ENCODE measurements around the gene DLGAP1.

Gene DLGAP1

DNA sequence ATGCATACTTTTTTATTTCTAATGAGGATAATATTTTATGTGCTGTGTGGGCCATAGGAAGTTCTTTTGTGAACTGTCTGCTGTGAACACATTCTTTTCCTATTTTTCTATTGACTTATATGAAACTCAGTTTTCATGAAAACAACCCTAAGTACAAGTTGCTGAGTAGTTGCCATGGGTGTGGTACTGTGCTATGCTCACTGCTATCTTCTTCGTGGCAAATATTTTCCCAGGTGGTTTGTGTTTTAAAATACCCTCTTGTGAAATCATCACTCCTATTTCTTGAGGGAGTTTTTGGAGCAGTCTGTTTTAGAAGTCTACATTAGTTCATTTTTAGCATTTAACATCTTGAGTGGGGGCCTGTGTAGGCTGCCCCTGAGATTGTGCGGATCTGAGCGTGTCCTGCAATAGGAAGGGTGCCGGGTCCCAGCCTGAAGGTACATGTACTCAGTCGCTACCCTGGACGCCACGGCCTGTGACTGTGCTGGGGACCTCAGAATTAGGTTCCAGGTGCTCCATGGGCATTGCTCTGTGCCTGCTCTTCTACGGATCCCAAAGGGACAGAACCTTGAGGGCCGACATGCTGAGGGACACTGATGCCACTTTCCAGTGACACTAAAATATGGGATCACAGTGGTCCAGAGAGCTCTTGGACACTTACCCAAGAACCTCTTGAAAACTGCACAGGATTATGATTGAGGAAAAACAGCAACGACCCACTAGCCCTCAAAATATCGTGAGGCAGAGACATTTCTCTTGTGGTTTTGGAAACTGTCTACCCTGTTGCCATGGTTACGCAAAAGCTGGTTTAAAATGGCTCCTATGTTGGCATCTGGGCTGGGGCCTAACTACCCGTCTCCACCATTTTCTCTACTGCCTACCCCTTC lies 524.7 kb downstream of the DLGAP1 start:
- no peak for TF ChIP-seq TEAD4 (IDR thresholded peaks at IDR 0.05)
- no peak for TF ChIP-seq CEBPB (IDR thresholded peaks at IDR 0.05)
- no peak for TF ChIP-seq EP300 (IDR thresholded peaks at IDR 0.05; ENCODE audit: borderline replicate concordance)
- no peak for TF ChIP-seq NFIC (IDR thresholded peaks at IDR 0.05)
- TF ChIP-seq TAF1 (IDR thresholded peaks at IDR 0.05; ENCODE audit: low read depth) = no peak
- no peak for TF ChIP-seq YY1 (IDR thresholded peaks at IDR 0.05; ENCODE audit: low read depth)
- TF ChIP-seq EGR1 (IDR thresholded peaks at IDR 0.05) = no peak
- TF ChIP-seq ZBTB7A (IDR thresholded peaks at IDR 0.05; ENCODE audit: low read depth) = no peak
- TF ChIP-seq, protein P1, sequence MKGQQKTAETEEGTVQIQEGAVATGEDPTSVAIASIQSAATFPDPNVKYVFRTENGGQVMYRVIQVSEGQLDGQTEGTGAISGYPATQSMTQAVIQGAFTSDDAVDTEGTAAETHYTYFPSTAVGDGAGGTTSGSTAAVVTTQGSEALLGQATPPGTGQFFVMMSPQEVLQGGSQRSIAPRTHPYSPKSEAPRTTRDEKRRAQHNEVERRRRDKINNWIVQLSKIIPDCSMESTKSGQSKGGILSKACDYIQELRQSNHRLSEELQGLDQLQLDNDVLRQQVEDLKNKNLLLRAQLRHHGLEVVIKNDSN (IDR thresholded peaks at IDR 0.05) = no peak
- no peak for TF ChIP-seq TCF12 (IDR thresholded peaks at IDR 0.05; ENCODE audit: low read depth)
- TF ChIP-seq, protein P2, sequence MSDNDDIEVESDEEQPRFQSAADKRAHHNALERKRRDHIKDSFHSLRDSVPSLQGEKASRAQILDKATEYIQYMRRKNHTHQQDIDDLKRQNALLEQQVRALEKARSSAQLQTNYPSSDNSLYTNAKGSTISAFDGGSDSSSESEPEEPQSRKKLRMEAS (IDR thresholded peaks at IDR 0.05) = no peak
- no peak for TF ChIP-seq CREB1 (IDR thresholded peaks at IDR 0.05; ENCODE audit: low read depth)
- no peak for TF ChIP-seq RAD21 (IDR thresholded peaks at IDR 0.05; ENCODE audit: low read depth)
- TF ChIP-seq FOXM1 (IDR thresholded peaks at IDR 0.05; ENCODE audit: borderline replicate concordance, low read depth) = no peak
- TF ChIP-seq, protein P3, sequence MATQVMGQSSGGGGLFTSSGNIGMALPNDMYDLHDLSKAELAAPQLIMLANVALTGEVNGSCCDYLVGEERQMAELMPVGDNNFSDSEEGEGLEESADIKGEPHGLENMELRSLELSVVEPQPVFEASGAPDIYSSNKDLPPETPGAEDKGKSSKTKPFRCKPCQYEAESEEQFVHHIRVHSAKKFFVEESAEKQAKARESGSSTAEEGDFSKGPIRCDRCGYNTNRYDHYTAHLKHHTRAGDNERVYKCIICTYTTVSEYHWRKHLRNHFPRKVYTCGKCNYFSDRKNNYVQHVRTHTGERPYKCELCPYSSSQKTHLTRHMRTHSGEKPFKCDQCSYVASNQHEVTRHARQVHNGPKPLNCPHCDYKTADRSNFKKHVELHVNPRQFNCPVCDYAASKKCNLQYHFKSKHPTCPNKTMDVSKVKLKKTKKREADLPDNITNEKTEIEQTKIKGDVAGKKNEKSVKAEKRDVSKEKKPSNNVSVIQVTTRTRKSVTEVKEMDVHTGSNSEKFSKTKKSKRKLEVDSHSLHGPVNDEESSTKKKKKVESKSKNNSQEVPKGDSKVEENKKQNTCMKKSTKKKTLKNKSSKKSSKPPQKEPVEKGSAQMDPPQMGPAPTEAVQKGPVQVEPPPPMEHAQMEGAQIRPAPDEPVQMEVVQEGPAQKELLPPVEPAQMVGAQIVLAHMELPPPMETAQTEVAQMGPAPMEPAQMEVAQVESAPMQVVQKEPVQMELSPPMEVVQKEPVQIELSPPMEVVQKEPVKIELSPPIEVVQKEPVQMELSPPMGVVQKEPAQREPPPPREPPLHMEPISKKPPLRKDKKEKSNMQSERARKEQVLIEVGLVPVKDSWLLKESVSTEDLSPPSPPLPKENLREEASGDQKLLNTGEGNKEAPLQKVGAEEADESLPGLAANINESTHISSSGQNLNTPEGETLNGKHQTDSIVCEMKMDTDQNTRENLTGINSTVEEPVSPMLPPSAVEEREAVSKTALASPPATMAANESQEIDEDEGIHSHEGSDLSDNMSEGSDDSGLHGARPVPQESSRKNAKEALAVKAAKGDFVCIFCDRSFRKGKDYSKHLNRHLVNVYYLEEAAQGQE (IDR thresholded peaks at IDR 0.05; ENCODE audit: low read depth) = no peak

DNA sequence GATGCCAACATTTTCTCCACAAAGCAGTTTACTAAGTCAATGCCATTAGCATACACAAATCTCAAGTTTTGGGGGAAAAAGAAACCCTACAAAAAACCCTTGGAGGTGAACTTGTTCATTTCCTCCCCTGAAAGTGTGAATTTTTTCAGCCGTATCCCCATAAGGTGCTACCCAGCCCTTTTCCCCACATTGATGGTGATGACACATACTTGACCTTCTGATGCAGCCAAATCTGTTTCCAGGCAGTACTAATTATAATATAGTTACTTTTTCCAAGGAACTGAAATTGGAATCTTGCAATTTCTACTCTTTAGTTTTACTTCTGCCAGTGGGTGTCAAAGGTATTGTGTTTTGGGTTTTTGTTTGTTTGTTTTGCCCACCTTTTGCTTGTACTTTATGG lies 530.7 kb downstream of the DLGAP1 start:
- TF ChIP-seq RAD21 (IDR thresholded peaks at IDR 0.05; ENCODE audit: low read depth) (no peak), TCF12 (IDR thresholded peaks at IDR 0.05; ENCODE audit: low read depth) (no peak), EGR1 (IDR thresholded peaks at IDR 0.05) (no peak), TAF1 (IDR thresholded peaks at IDR 0.05; ENCODE audit: low read depth) (no peak), EP300 (IDR thresholded peaks at IDR 0.05; ENCODE audit: borderline replicate concordance) (no peak), TEAD4 (IDR thresholded peaks at IDR 0.05) (no peak), FOXM1 (IDR thresholded peaks at IDR 0.05; ENCODE audit: borderline replicate concordance, low read depth) (no peak), ZBTB7A (IDR thresholded peaks at IDR 0.05; ENCODE audit: low read depth) (no peak), CREB1 (IDR thresholded peaks at IDR 0.05; ENCODE audit: low read depth) (no peak), NFIC (IDR thresholded peaks at IDR 0.05) (no peak), CEBPB (IDR thresholded peaks at IDR 0.05) (no peak), YY1 (IDR thresholded peaks at IDR 0.05; ENCODE audit: low read depth) (no peak)
- TF ChIP-seq, protein P1 (IDR thresholded peaks at IDR 0.05) = no peak
- TF ChIP-seq, protein P3 (IDR thresholded peaks at IDR 0.05; ENCODE audit: low read depth) = no peak
- TF ChIP-seq, protein P2 (IDR thresholded peaks at IDR 0.05) = no peak

DNA sequence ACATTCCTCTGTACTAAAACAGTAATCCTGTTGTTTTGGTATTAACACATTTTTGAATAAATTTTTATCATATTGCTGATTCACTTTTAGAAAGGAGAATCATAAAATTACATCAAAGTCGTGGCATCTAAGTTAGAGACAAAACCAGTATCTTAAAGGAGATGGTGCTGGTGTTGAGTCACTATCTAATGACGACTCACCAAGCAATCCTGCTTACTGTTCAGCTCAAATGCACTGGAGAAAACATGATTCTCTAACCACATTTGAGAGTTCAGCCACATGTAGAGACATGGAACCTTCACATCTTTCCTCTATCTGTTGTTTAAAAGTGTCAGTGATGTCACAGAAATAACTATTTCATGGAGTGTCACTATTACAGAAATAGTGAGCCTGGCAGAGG lies 531.4 kb downstream of the DLGAP1 start:
- TF ChIP-seq RAD21 (IDR thresholded peaks at IDR 0.05; ENCODE audit: low read depth) (no peak), ZBTB7A (IDR thresholded peaks at IDR 0.05; ENCODE audit: low read depth) (no peak), FOXM1 (IDR thresholded peaks at IDR 0.05; ENCODE audit: borderline replicate concordance, low read depth) (no peak), EGR1 (IDR thresholded peaks at IDR 0.05) (no peak), CEBPB (IDR thresholded peaks at IDR 0.05) (no peak), NFIC (IDR thresholded peaks at IDR 0.05) (no peak), TCF12 (IDR thresholded peaks at IDR 0.05; ENCODE audit: low read depth) (no peak), TEAD4 (IDR thresholded peaks at IDR 0.05) (no peak), TAF1 (IDR thresholded peaks at IDR 0.05; ENCODE audit: low read depth) (no peak), EP300 (IDR thresholded peaks at IDR 0.05; ENCODE audit: borderline replicate concordance) (no peak), CREB1 (IDR thresholded peaks at IDR 0.05; ENCODE audit: low read depth) (no peak), YY1 (IDR thresholded peaks at IDR 0.05; ENCODE audit: low read depth) (no peak)
- TF ChIP-seq, protein P1 (IDR thresholded peaks at IDR 0.05) = no peak
- TF ChIP-seq, protein P3 (IDR thresholded peaks at IDR 0.05; ENCODE audit: low read depth) = no peak
- TF ChIP-seq, protein P2 (IDR thresholded peaks at IDR 0.05) = no peak

Measured in Ishikawa (cell line).